Activated T-helper 1 cell treated with anti-CD3 and anti-CD28 coated beads, Interleukin-12 subunit alpha, Interleukin-12 subunit beta, Interleukin-2, Interleukin-4 antibody, amounts not matched to agents 30 ng/mL and 10 ng/mL and 1 ng/mL, durations not matched to agents 14 hours and 24 hours and 36 hours (primary cell): ENCODE results near the gene CHCHD10. TPM values are rescaled to one million over a fixed set of nuclear protein-coding genes. Genes with fewer than 3 reads are reported as not detected.

ENCODE experiments used
- DNase-seq: peaks from one replicate; pipeline ENCODE4 v3.0.0; 2021; ENCODE audit warnings: low spot score
- H3K27ac Mint-ChIP-seq: one replicate; pipeline ENCODE4 v1.8.0; 2021; ENCODE audit warnings: mild to moderate bottlenecking, mixed read lengths
- H3K27me3 Mint-ChIP-seq: one replicate; pipeline ENCODE4 v1.8.0; 2022; ENCODE audit warnings: mild to moderate bottlenecking, moderate library complexity, mixed read lengths; ENCODE audit not compliant: insufficient read depth
- H3K36me3 Mint-ChIP-seq: one replicate; pipeline ENCODE4 v1.8.0; 2021; ENCODE audit warnings: low read depth, mixed read lengths
- H3K4me1 Mint-ChIP-seq: one replicate; pipeline ENCODE4 v1.8.0; 2021; ENCODE audit warnings: low read depth, mixed read lengths
- H3K4me3 Mint-ChIP-seq: one replicate; pipeline ENCODE4 v1.8.0; 2021; ENCODE audit warnings: mild to moderate bottlenecking, moderate library complexity, mixed read lengths
- H3K9me3 Mint-ChIP-seq: one replicate; pipeline ENCODE4 v1.8.0; 2021; ENCODE audit warnings: mixed read lengths
- intact Hi-C: fragments of 100-400 bp; cut with micrococcal nuclease; formaldehyde crosslinking; loops from one replicate; pipeline ENCODE4 v1.15.1; 2024
- total RNA-seq: library from RNA; stranded (reverse); gene quantifications from 2 replicates; pipeline ENCODE4 v1.2.3, GENCODE V29; 2022

The CHCHD10 gene
- 89.1 and 96.4 TPM in 2 replicates for total RNA-seq

- H3K4me3 Mint-ChIP-seq, result peak within 1 kb of the TSS; percentile 86
- H3K4me1 Mint-ChIP-seq, result peaks cover 24% of the 10 kb centered on the region
- peaks cover 9% of the 10 kb centered on the region for H3K36me3 Mint-ChIP-seq
- peak within 1 kb of the TSS; percentile 67 for H3K27ac Mint-ChIP-seq
- H3K27me3 Mint-ChIP-seq, result peaks cover 6% of the 10 kb centered on the region
- intact Hi-C loops, result loop anchor here (1.0 to 5.0 kb wide), 7 partner anchors 19 to 226 kb away; partner anchors contain the start of gene DERL3
- peak; percentile 77 for DNase-seq
- H3K9me3 Mint-ChIP-seq, result no peaks in the 10 kb centered on the region
Measured at GRCh38 chr22:23767673-23768548, at the start of gene CHCHD10. Gene CHCHD10, minus strand, starts transcription at chr22:23767972. Its CDS starts 98 bp downstream, at chr22:23767874.

- H3K9me3 Mint-ChIP-seq, result no peaks in the 10 kb centered on the region
- no peaks in the 10 kb centered on the region for H3K27me3 Mint-ChIP-seq
- H3K4me1 Mint-ChIP-seq, result peaks cover 17% of the 10 kb centered on the region
- DNase-seq, result no peak
- H3K27ac Mint-ChIP-seq, result peak overlapping the region; percentile 30
- intact Hi-C loops, result no loop called here
- no peak overlapping the region for H3K4me3 Mint-ChIP-seq
- H3K36me3 Mint-ChIP-seq, result peaks cover 38% of the 10 kb centered on the region
Measured at GRCh38 chr22:23817146-23817545, 49.4 kb upstream of the CHCHD10 start.

- DNase-seq, result no peak
- Mint-ChIP-seq H3K9me3 (no peaks in the 10 kb centered on the region), H3K4me3 (no peak overlapping the region), H3K27ac (no peak overlapping the region), H3K27me3 (no peaks in the 10 kb centered on the region), H3K4me1 (peaks cover 17% of the 10 kb centered on the region), H3K36me3 (peaks cover 42% of the 10 kb centered on the region)
- intact Hi-C loops, result no loop called here
Measured at GRCh38 chr22:23816156-23816976, 48.6 kb upstream of the CHCHD10 start.

GRCh38 chr22:23815541-23816155 lies 47.9 kb upstream of the CHCHD10 start:
- H3K27me3 Mint-ChIP-seq, result no peaks in the 10 kb centered on the region
- no peak overlapping the region for H3K4me3 Mint-ChIP-seq
- intact Hi-C loops, result no loop called here
- H3K27ac Mint-ChIP-seq, result no peak overlapping the region
- H3K36me3 Mint-ChIP-seq, result peaks cover 41% of the 10 kb centered on the region
- no peaks in the 10 kb centered on the region for H3K9me3 Mint-ChIP-seq
- DNase-seq, result no peak
- H3K4me1 Mint-ChIP-seq, result peaks cover 11% of the 10 kb centered on the region

- H3K9me3 Mint-ChIP-seq, result no peaks in the 10 kb centered on the region
- H3K36me3 Mint-ChIP-seq, result peaks cover 29% of the 10 kb centered on the region
- H3K27me3 Mint-ChIP-seq, result no peaks in the 10 kb centered on the region
- no peak for DNase-seq
- H3K4me3 Mint-ChIP-seq, result no peak overlapping the region
- intact Hi-C loops, result no loop called here
- H3K27ac Mint-ChIP-seq, result no peak overlapping the region
- no peaks in the 10 kb centered on the region for H3K4me1 Mint-ChIP-seq
Measured at GRCh38 chr22:23812378-23812777, 44.6 kb upstream of the CHCHD10 start.

- H3K4me3 Mint-ChIP-seq, result no peak overlapping the region
- no peak overlapping the region for H3K27ac Mint-ChIP-seq
- H3K4me1 Mint-ChIP-seq, result no peaks in the 10 kb centered on the region
- H3K27me3 Mint-ChIP-seq, result no peaks in the 10 kb centered on the region
- no peak for DNase-seq
- no peaks in the 10 kb centered on the region for H3K9me3 Mint-ChIP-seq
- intact Hi-C loops, result no loop called here
- H3K36me3 Mint-ChIP-seq, result peaks cover 35% of the 10 kb centered on the region
Measured at GRCh38 chr22:23806837-23807236, 39.1 kb upstream of the CHCHD10 start.

GRCh38 chr22:23804781-23805291 lies 37.1 kb upstream of the CHCHD10 start:
- DNase-seq, result no peak
- Mint-ChIP-seq H3K36me3 (peaks cover 38% of the 10 kb centered on the region), H3K9me3 (no peaks in the 10 kb centered on the region), H3K4me1 (no peaks in the 10 kb centered on the region), H3K27me3 (no peaks in the 10 kb centered on the region), H3K27ac (no peak overlapping the region), H3K4me3 (no peak overlapping the region)
- intact Hi-C loops, result no loop called here

- no peak for DNase-seq
- Mint-ChIP-seq H3K4me3 (no peak overlapping the region), H3K27me3 (no peaks in the 10 kb centered on the region), H3K4me1 (no peaks in the 10 kb centered on the region), H3K9me3 (no peaks in the 10 kb centered on the region), H3K27ac (no peak overlapping the region), H3K36me3 (peaks cover 40% of the 10 kb centered on the region)
- intact Hi-C loops, result no loop called here
Measured at GRCh38 chr22:23803001-23803819, 35.4 kb upstream of the CHCHD10 start.

- Mint-ChIP-seq H3K9me3 (no peaks in the 10 kb centered on the region), H3K27ac (no peak overlapping the region), H3K27me3 (no peaks in the 10 kb centered on the region), H3K4me3 (no peak overlapping the region), H3K36me3 (peaks cover 38% of the 10 kb centered on the region), H3K4me1 (no peaks in the 10 kb centered on the region)
- intact Hi-C loops, result no loop called here
- no peak for DNase-seq
Measured at GRCh38 chr22:23801886-23802377, 34.2 kb upstream of the CHCHD10 start.

GRCh38 chr22:23801238-23801821 lies 33.6 kb upstream of the CHCHD10 start:
- H3K4me3 Mint-ChIP-seq, result no peak overlapping the region
- no peaks in the 10 kb centered on the region for H3K9me3 Mint-ChIP-seq
- peaks cover 40% of the 10 kb centered on the region for H3K36me3 Mint-ChIP-seq
- no peaks in the 10 kb centered on the region for H3K4me1 Mint-ChIP-seq
- intact Hi-C loops, result no loop called here
- no peaks in the 10 kb centered on the region for H3K27me3 Mint-ChIP-seq
- no peak for DNase-seq
- H3K27ac Mint-ChIP-seq, result no peak overlapping the region

GRCh38 chr22:23800297-23801237 lies 32.8 kb upstream of the CHCHD10 start:
- H3K4me3 Mint-ChIP-seq, result no peak overlapping the region
- DNase-seq, result no peak
- no peaks in the 10 kb centered on the region for H3K9me3 Mint-ChIP-seq
- H3K27ac Mint-ChIP-seq, result no peak overlapping the region
- intact Hi-C loops, result no loop called here
- peaks cover 40% of the 10 kb centered on the region for H3K36me3 Mint-ChIP-seq
- no peaks in the 10 kb centered on the region for H3K27me3 Mint-ChIP-seq
- no peaks in the 10 kb centered on the region for H3K4me1 Mint-ChIP-seq
